WTC11 (cell line): Measurements from ENCODE around the gene NT5DC1. TPM values are rescaled to one million over a fixed set of nuclear protein-coding genes. Genes with fewer than 3 reads are reported as not detected.

ENCODE experiments used
- ATAC-seq: fragments of 200-7000 bp; cut with Tn5 transposase; 2 replicates; pipeline ENCODE4 v1.10.0; 2021; ENCODE audit warnings: mild to moderate bottlenecking, moderate library complexity
- CTCF ChIA-PET: fragments of 300-600 bp; sonication (Branson Sonifier 250); formaldehyde crosslinking; loops from one replicate; lab custom pipeline; 2021; ENCODE audit warnings: antibody characterized with exemption; lab: Charles Lee
- POLR2A ChIA-PET: fragments of 350-600 bp; sonication (Branson Sonifier 250); formaldehyde crosslinking; loops from one replicate; lab custom pipeline; 2021; ENCODE audit warnings: antibody characterized with exemption; lab: Charles Lee
- DNase-seq: peaks from one replicate; pipeline ENCODE4 v3.0.0; 2021; ENCODE audit warnings: low spot score
- H3K27ac Mint-ChIP-seq: 2 replicates; pipeline ENCODE4 v1.8.0; 2021; ENCODE audit warnings: mixed read lengths
- H3K27me3 Mint-ChIP-seq: 2 replicates; pipeline ENCODE4 v1.8.0; 2021; ENCODE audit warnings: low read depth, mild to moderate bottlenecking, moderate library complexity, mixed read lengths
- H3K36me3 Mint-ChIP-seq: 2 replicates; pipeline ENCODE4 v1.8.0; 2021; ENCODE audit warnings: mixed read lengths
- H3K4me1 Mint-ChIP-seq: 2 replicates; pipeline ENCODE4 v1.8.0; 2022; ENCODE audit warnings: mixed read lengths
- H3K4me3 Mint-ChIP-seq: 2 replicates; pipeline ENCODE4 v1.8.0; 2021; ENCODE audit warnings: mild to moderate bottlenecking, moderate library complexity, mixed read lengths
- H3K9me3 Mint-ChIP-seq: 2 replicates; pipeline ENCODE4 v1.8.0; 2021; ENCODE audit warnings: mixed read lengths
- CBFB ChIP-seq: sonication (generic); formaldehyde crosslinking; IDR thresholded peaks from 2 replicates; pipeline ENCODE4 v1.8.1; 2022; ENCODE audit warnings: mild to moderate bottlenecking, low read depth, missing genetic modification reagents
- CTCF ChIP-seq: fragments of 200-600 bp; IDR thresholded peaks from 2 replicates; pipeline ENCODE4 v1.8.0; 2022; ENCODE audit warnings: antibody characterized with exemption
- ERG ChIP-seq: fragments of 250-450 bp; sonication (Bioruptor Pico); IDR thresholded peaks from 2 replicates; pipeline ENCODE4 v1.8.0; 2021; ENCODE audit warnings: mild to moderate bottlenecking
- FOXP1 ChIP-seq: sonication (generic); formaldehyde crosslinking; IDR thresholded peaks from 2 replicates; pipeline ENCODE4 v1.8.0; 2022; ENCODE audit warnings: missing genetic modification reagents, mild to moderate bottlenecking, moderate library complexity, borderline replicate concordance
- GRHL2 ChIP-seq: fragments of 250-450 bp; sonication (Bioruptor Pico); IDR thresholded peaks from 2 replicates; pipeline ENCODE4 v1.8.0; 2022; ENCODE audit warnings: mild to moderate bottlenecking, moderate library complexity; ENCODE audit not compliant: insufficient replicate concordance, severe bottlenecking
- GTF2I ChIP-seq: fragments of 250-450 bp; sonication (Bioruptor Pico); conservative IDR thresholded peaks from 2 replicates; pipeline ENCODE4 v1.4.0; 2021; ENCODE audit warnings: mild to moderate bottlenecking
- JAZF1 ChIP-seq: fragments of 250-450 bp; sonication (Bioruptor Pico); IDR thresholded peaks from 2 replicates; pipeline ENCODE4 v1.9.0; 2021; ENCODE audit warnings: moderate library complexity, mild to moderate bottlenecking, inconsistent platforms
- KAT7 ChIP-seq: sonication (generic); formaldehyde crosslinking; IDR thresholded peaks from 2 replicates; pipeline ENCODE4 v1.8.1; 2023; ENCODE audit warnings: missing genetic modification reagents, mild to moderate bottlenecking, borderline replicate concordance
- NR1H2 ChIP-seq: sonication (generic); formaldehyde crosslinking; IDR thresholded peaks from 2 replicates; pipeline ENCODE4 v1.9.0; 2021; ENCODE audit warnings: mild to moderate bottlenecking, moderate library complexity, missing genetic modification reagents
- NR3C1 ChIP-seq: sonication (generic); formaldehyde crosslinking; conservative IDR thresholded peaks from 2 replicates; pipeline ENCODE4 v1.8.1; 2023; ENCODE audit warnings: low read depth, mild to moderate bottlenecking, missing genetic modification reagents
- RORB ChIP-seq: fragments of 250-450 bp; sonication (Bioruptor Pico); IDR thresholded peaks from 2 replicates; pipeline ENCODE4 v1.9.0; 2021; ENCODE audit warnings: mild to moderate bottlenecking
- SOX15 ChIP-seq: fragments of 250-450 bp; sonication (Bioruptor Pico); IDR thresholded peaks from 2 replicates; pipeline ENCODE4 v1.9.0; 2021; ENCODE audit warnings: mild to moderate bottlenecking
- TEAD1 ChIP-seq: sonication (generic); formaldehyde crosslinking; IDR thresholded peaks from 2 replicates; pipeline ENCODE4 v1.8.0; 2022; ENCODE audit warnings: mild to moderate bottlenecking, missing genetic modification reagents
- ZBTB21 ChIP-seq: sonication (generic); formaldehyde crosslinking; IDR thresholded peaks from 2 replicates; pipeline ENCODE4 v1.8.1; 2023; ENCODE audit warnings: mild to moderate bottlenecking, missing genetic modification reagents, borderline replicate concordance
- ZBTB43 ChIP-seq: sonication (generic); formaldehyde crosslinking; IDR thresholded peaks from 2 replicates; pipeline ENCODE4 v1.8.1; 2023; ENCODE audit warnings: mild to moderate bottlenecking, missing genetic modification reagents
- ZNF263 ChIP-seq: sonication (generic); formaldehyde crosslinking; IDR thresholded peaks from 2 replicates; pipeline ENCODE4 v1.8.1; 2022; ENCODE audit warnings: low read depth, mild to moderate bottlenecking, moderate library complexity, missing genetic modification reagents
- ZNF317 ChIP-seq: sonication (generic); formaldehyde crosslinking; IDR thresholded peaks from 2 replicates; pipeline ENCODE4 v1.8.1; 2023; ENCODE audit warnings: low read depth, mild to moderate bottlenecking, moderate library complexity, missing genetic modification reagents, borderline replicate concordance
- ZNF416 ChIP-seq: fragments of 250-450 bp; sonication (Bioruptor Pico); IDR thresholded peaks from 2 replicates; pipeline ENCODE4 v1.9.0; 2021; ENCODE audit warnings: mild to moderate bottlenecking, inconsistent platforms
- ZNF423 ChIP-seq: fragments of 250-450 bp; sonication (Bioruptor Pico); IDR thresholded peaks from 2 replicates; pipeline ENCODE4 v2.1.2; 2022; ENCODE audit warnings: mild to moderate bottlenecking, moderate library complexity
- ZNF532 ChIP-seq: fragments of 250-450 bp; sonication (Bioruptor Pico); IDR thresholded peaks from 2 replicates; pipeline ENCODE4 v1.9.0; 2021; ENCODE audit warnings: mild to moderate bottlenecking, borderline replicate concordance
- total RNA-seq: library from RNA; stranded (reverse); gene quantifications from 3 replicates; pipeline ENCODE4 v1.2.3, GENCODE V29; 2021
- TF ChIP-seq, protein P1 (sequence below): sonication (generic); formaldehyde crosslinking; IDR thresholded peaks from 2 replicates; pipeline ENCODE4 v1.8.1; 2023; ENCODE audit warnings: mild to moderate bottlenecking, missing genetic modification reagents, moderate library complexity
- TF ChIP-seq, protein P2 (sequence below): sonication (generic); formaldehyde crosslinking; conservative IDR thresholded peaks from 2 replicates; pipeline ENCODE4 v1.8.1; 2022; ENCODE audit warnings: mild to moderate bottlenecking, missing genetic modification reagents
- TF ChIP-seq, protein P3 (sequence below): sonication (generic); formaldehyde crosslinking; IDR thresholded peaks from 2 replicates; pipeline ENCODE4 v1.8.1; 2022; ENCODE audit warnings: missing genetic modification reagents, borderline replicate concordance
- TF ChIP-seq, protein P4 (sequence below): fragments of 250-450 bp; sonication (Bioruptor Pico); IDR thresholded peaks from 2 replicates; pipeline ENCODE4 v1.9.0; 2021; ENCODE audit warnings: moderate library complexity, mild to moderate bottlenecking, inconsistent platforms, borderline replicate concordance

Gene NT5DC1
- total RNA-seq, 1 experiment from 2014 or later = 67.9 TPM

- CTCF ChIA-PET = no interaction called here
- ATAC-seq (no peak), DNase-seq (no peak)
- no peak overlapping the region for H3K4me3 Mint-ChIP-seq
- POLR2A ChIA-PET = no interaction called here
- no peaks in the 10 kb centered on the region for H3K27me3 Mint-ChIP-seq
- peaks cover 52% of the 10 kb centered on the region for H3K36me3 Mint-ChIP-seq
- no peak overlapping the region for H3K27ac Mint-ChIP-seq
- no peaks in the 10 kb centered on the region for H3K9me3 Mint-ChIP-seq
- no peak for TF ChIP-seq ZBTB21 (CRISPR knock-in tag)
- TF ChIP-seq CTCF = no peak
- TF ChIP-seq TEAD1 (CRISPR knock-in tag) = no peak
- TF ChIP-seq GRHL2 = no peak
- TF ChIP-seq, protein P1, sequence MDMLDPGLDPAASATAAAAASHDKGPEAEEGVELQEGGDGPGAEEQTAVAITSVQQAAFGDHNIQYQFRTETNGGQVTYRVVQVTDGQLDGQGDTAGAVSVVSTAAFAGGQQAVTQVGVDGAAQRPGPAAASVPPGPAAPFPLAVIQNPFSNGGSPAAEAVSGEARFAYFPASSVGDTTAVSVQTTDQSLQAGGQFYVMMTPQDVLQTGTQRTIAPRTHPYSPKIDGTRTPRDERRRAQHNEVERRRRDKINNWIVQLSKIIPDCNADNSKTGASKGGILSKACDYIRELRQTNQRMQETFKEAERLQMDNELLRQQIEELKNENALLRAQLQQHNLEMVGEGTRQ (CRISPR knock-in tag) = no peak
- TF ChIP-seq ERG (CRISPR knock-in tag) = no peak
- TF ChIP-seq JAZF1 (CRISPR knock-in tag) = no peak
- no peak for TF ChIP-seq CBFB (CRISPR knock-in tag)
- TF ChIP-seq ZNF416 = no peak
- no peak for TF ChIP-seq SOX15 (CRISPR knock-in tag)
- no peak for TF ChIP-seq ZNF532
- TF ChIP-seq NR3C1 = no peak
- TF ChIP-seq ZBTB43 (CRISPR knock-in tag) = no peak
- TF ChIP-seq, protein P2, sequence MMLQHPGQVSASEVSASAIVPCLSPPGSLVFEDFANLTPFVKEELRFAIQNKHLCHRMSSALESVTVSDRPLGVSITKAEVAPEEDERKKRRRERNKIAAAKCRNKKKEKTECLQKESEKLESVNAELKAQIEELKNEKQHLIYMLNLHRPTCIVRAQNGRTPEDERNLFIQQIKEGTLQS = no peak
- TF ChIP-seq ZNF263 (CRISPR knock-in tag) = no peak
- no peak for TF ChIP-seq ZNF423 (CRISPR knock-in tag)
- TF ChIP-seq NR1H2 (CRISPR knock-in tag) = no peak
- H3K4me1 Mint-ChIP-seq = peaks cover 12% of the 10 kb centered on the region
These were observed 12.7 kb downstream of the NT5DC1 start for GRCh38 chr6:116113386-116113785.

DNA sequence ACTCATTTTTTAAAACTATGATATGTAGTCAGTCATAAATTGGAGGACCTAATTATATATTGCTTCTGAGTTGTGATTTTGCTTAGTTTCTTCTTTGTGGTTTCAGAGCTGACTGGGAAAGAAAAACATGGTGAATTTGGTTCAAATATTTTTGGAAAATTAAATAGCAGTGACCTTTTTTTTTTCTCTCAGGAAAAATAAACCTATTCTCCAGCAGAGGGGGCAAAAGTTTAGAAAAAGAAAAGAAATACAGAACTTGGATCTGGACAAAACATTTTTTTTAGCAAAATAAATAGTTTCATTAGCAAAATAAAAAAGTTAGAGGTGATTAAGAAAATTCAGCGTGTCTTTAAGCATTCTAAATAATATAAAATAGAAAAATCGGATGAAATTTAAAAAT is 15.1 kb downstream of the NT5DC1 start:
- no peaks in the 10 kb centered on the region for H3K4me1 Mint-ChIP-seq
- TF ChIP-seq, protein P3, sequence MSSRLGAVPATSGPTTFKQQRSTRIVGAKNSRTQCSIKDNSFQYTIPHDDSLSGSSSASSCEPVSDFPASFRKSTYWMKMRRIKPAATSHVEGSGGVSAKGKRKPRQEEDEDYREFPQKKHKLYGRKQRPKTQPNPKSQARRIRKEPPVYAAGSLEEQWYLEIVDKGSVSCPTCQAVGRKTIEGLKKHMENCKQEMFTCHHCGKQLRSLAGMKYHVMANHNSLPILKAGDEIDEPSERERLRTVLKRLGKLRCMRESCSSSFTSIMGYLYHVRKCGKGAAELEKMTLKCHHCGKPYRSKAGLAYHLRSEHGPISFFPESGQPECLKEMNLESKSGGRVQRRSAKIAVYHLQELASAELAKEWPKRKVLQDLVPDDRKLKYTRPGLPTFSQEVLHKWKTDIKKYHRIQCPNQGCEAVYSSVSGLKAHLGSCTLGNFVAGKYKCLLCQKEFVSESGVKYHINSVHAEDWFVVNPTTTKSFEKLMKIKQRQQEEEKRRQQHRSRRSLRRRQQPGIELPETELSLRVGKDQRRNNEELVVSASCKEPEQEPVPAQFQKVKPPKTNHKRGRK (CRISPR knock-in tag) = no peak
- TF ChIP-seq RORB (CRISPR knock-in tag) (no peak), ZNF317 (no peak), ZNF423 (CRISPR knock-in tag) (no peak), KAT7 (CRISPR knock-in tag) (no peak), GTF2I (CRISPR knock-in tag) (no peak), ZBTB21 (CRISPR knock-in tag) (no peak), FOXP1 (no peak)
- TF ChIP-seq, protein P4, sequence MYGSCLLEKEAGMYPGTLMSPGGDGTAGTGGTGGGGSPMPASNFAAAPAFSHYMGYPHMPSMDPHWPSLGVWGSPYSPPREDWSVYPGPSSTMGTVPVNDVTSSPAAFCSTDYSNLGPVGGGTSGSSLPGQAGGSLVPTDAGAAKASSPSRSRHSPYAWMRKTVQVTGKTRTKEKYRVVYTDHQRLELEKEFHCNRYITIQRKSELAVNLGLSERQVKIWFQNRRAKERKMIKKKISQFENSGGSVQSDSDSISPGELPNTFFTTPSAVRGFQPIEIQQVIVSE (CRISPR knock-in tag) = no peak

More for the DNA sequence above, 15.1 kb downstream of the NT5DC1 start:
- no peak overlapping the region for H3K4me3 Mint-ChIP-seq
- H3K27ac Mint-ChIP-seq = no peak overlapping the region
- H3K9me3 Mint-ChIP-seq = no peaks in the 10 kb centered on the region
- H3K36me3 Mint-ChIP-seq = peaks cover 42% of the 10 kb centered on the region
- ATAC-seq = no peak
- no peaks in the 10 kb centered on the region for H3K27me3 Mint-ChIP-seq
- ChIA-PET POLR2A (no interaction called here), CTCF (interaction anchor here (1.0 kb wide), 1 partner anchor 9 kb away, joined by 3 read pairs; no protein-coding TSS in a partner anchor)
- DNase-seq = no peak
